ENCODE data around the gene MCF2L2.
"Not testable (repeated sequence)": the region's sequence is repeated elsewhere in the genome, so short reads cannot be mapped to it uniquely, and the experiment has no call there.

Gene MCF2L2

DNA sequence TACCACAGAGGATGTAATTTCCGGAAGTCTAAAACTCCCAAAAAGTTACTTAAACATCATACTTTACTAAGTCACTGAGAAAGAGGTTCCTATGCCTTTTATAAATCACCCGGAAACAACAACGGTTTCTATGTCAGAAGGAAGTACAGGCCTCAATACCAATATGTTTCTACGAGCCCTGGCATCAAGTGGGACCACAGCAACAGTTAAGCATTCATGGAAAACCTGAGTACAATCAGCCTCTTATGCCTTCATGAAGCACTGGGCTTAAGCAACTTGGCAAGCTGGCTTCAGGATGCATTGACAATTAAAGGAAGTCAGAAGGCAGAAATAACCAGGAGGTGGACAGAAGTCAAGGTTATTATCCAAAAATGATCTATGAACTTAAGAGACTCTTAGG, 194.5 kb downstream of the MCF2L2 start:
- DNase-seq (ENCODE audit: low spot score): no peak

DNA sequence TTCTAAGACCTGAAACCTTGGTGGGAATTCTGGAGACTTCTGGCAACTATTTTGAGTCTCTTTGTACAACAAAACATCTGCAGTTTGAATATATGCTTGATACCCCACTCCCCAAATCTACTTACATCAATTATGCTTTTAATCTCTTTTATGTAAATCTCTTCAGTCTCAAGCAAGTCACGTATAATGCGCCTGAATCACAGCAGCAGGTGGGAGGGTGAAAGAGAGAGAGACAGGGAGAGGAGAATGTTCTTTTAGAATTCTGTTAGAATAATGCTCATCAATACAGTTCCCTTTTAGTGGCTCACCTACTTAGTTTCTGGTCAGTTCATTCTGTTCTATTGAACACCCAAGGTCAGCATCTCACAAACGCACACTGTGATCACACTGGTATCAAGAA, 197.6 kb downstream of the MCF2L2 start:
- DNase-seq (ENCODE audit: low spot score): no peak

DNA sequence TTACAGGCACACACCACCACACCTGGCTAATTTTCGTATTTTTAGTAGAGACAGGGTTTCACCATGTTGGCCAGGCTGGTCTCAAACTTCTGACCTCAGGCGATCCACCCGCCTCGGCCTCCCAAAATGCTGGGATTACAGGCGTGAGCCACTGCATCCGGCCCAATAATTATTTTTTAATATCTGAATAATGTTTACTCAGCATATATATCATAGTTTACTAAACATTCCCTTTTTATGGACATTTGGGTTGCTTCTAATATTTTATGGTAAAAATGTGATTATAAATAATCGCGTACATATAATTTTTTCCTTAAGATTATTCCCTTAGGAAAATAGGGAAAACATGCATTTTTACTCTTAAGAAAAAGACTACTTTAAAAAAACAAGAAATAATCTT, 198.2 kb downstream of the MCF2L2 start:
- DNase-seq (ENCODE audit: low spot score): not testable (repeated sequence)

DNA sequence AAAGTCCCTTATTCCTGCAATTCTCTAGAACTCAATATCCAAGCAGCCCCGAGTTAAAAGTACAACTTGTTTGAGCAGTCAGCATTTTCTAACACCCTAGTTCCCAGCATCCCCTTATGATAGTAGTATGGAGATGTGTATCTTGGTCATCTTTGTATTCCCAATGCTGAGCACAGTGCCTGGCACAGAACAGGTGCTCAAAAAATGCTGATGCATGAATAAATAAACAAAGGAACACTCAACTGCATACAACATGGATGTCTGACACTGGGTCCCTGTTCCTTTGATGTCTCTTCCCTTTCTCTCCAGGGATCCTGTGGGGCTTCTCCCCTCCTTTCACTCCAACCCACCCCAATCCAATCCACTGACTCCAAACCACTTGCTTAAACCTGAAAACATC, 199.2 kb downstream of the MCF2L2 start:
- DNase-seq (ENCODE audit: low spot score): no peak

DNA sequence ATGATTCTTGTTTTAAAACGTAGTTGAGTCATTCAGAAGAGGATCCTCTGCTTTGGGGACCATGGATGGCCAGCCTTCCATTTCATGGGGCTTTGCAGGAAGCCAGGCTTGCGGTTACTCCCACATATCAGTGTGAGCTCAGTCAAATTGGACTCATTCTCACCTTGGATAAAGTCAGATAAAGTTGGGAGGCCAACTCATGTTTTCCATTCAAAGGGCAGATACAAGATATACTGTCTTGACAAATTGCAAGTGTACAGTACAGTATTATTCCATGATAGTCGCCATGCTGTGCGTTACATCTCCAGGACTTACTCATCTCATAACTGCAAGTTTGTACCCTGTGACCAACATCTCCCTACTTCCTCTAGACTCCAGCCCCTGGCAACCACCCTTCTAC, 200.8 kb downstream of the MCF2L2 start:
- no peak for DNase-seq (ENCODE audit: low spot score)

GRCh38 chr3:183226333-183226890, 202.0 kb downstream of the MCF2L2 start:
- DNase-seq (ENCODE audit: low spot score): no peak

GRCh38 chr3:183224180-183224970, 204.0 kb downstream of the MCF2L2 start:
- DNase-seq (ENCODE audit: low spot score): no peak

GRCh38 chr3:183222631-183223235, 205.7 kb downstream of the MCF2L2 start:
- DNase-seq (ENCODE audit: low spot score): no peak

DNA sequence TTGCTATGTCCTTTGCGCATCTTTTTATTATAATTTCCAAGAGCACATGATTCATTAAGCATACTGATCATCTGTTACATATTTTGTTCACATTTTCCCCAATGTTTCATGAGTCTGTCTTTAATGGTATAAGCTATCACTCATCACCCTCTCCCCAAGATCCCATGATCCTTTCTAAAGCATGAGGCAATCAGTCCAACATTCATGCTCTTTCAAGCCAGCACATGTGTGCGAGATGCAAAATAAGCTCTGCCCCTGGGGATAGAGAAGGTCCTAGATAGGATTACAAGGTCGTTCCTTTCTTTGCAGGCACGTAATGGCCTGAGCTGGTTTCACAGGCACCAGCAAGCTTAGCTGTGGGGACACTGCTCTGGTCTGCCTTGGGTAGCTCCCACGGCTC, 207.6 kb downstream of the MCF2L2 start:
- DNase-seq (ENCODE audit: low spot score): no peak

GRCh38 chr3:183218826-183219225, 209.6 kb downstream of the MCF2L2 start:
- DNase-seq (ENCODE audit: low spot score): no peak

DNA sequence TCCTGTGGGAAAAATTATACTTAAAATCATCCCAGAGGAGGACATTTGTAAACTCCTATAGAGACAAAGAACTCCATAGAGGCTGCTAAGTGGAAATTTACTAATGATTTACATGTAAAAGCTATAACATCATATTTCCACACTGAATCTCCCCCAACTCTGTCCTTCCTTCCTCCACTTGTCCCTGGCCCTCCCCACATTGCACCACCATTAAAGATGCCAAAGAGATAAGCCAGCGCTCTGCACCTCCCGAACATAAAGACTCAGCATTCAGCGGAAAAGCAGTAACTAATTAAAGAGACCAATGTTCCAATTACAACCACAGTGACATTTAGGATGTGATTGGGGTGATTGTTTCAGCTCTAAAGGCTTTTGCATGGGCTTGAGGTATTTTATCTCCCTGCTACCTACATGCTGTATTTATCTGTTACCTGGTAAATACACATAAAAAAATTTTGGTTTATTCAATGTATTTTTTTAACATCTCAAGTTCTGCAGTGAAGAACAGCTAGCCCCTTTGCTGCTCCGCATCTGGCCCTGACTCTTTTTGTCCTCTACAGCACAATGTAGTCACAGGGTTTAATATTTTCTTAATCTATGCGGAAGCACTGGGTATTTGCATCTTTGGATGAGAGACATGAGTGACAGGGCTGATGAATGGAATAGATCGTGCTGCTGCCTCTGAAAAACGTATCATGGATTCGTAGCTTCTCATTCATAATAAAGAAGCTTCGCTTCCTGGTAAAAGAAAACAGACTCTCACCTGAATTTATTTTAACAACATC, 210.7 kb downstream of the MCF2L2 start:
- DNase-seq (ENCODE audit: low spot score): no peak

GRCh38 chr3:183215591-183216202, 212.7 kb downstream of the MCF2L2 start:
- no peak for DNase-seq (ENCODE audit: low spot score)

DNA sequence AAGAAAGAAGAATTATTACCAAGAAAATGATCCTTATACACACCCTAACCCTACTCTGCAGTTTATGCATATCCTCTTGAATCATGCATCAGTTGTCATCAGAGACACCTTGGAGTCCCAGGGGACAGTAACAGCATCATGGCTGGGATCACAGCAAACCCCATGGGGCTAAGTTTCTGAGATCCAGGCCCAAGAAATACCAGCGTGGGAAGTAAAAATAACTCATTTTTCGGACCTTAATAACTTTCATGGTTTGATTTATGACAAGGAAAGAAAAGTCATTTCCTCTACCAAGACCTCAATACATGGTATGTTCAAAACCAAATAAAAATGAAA, 214.2 kb downstream of the MCF2L2 start:
- DNase-seq (ENCODE audit: low spot score): no peak

DNA sequence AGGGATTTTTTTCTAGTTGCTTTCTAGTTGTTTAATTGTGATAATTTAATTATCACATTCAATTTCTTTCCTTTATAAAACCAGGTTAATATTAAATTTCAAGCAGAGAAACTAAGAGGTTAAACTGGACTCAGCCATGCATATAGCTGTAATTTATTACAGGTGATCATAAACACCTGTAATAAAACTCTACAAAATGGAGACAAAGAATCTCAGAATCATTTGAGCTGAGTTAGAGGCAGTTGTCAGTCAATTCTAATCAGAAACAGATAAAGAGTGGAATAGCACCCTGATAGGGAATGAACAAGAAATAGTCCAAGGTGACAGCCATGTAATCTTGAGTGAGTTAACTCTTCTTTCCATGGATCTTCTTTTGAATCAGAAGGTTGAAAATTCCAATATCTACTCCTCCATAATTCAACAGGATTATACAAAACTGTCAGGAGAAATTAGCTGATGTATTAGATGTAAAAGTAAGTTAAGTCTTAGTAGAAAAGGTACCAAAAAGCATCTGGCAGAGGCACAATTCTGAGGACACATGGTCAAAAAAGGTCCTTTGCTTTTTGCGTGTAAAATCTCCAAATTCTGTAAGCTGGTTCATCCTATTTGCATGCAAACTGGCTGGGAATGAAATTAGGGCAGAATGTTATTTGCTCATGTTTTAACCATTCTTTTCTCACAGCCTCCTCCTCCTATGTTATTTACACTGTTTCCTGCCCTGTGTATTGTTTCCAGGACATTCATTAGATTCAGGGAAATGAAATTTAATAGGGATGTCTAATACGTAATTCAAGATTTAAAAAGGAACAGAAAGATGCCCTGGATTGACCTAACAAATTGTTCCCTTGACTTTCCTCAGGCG, 214.8 kb downstream of the MCF2L2 start:
- DNase-seq (ENCODE audit: low spot score): no peak

GRCh38 chr3:183212565-183212964, 215.9 kb downstream of the MCF2L2 start:
- no peak for DNase-seq (ENCODE audit: low spot score)

GRCh38 chr3:183212096-183212495, 216.3 kb downstream of the MCF2L2 start:
- no peak for DNase-seq (ENCODE audit: low spot score)

DNA sequence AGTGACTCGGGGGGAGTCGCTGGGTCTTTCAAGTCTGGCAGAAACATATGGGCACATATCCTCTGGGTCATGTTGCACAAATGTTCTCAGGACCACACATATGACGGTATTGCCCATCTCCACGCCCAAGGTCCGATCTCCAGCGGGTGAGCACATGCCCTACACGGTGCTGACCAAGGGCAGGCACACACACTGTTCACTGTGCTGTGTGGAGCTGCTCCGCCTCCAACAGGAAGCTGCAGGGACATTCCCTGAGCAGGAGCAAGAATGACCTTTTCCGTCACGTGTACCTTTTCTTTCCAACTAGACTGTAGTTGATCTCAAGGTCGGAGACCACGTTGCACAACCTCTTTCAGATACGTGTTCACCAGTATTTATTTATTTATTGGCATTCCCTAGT, 217.1 kb downstream of the MCF2L2 start:
- no peak for DNase-seq (ENCODE audit: low spot score)

- DNase-seq (ENCODE audit: low spot score): no peak
Observed at GRCh38 chr3:183210862-183211341, 217.5 kb downstream of the MCF2L2 start.

DNA sequence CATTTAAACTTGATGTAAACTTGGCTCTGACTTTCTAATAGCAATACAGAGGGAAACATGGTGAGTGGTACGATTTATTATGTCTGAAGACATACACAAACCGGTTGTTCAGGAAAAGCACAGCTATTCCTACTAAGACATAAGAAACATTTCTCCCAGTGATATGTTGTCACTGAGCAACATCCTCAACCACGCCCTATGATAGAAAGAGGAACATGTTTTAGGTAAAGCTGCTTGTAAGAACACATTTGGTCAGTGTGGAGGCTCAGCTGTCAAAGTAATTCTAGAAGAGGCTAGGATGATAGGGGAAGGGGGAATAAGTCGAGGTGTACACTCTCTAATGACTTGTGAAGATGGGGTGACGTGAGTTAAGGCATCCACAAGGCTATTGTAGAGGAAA, 218.1 kb downstream of the MCF2L2 start:
- DNase-seq (ENCODE audit: low spot score): no peak

GRCh38 chr3:183208800-183209199, 219.6 kb downstream of the MCF2L2 start:
- DNase-seq (ENCODE audit: low spot score): no peak

DNA sequence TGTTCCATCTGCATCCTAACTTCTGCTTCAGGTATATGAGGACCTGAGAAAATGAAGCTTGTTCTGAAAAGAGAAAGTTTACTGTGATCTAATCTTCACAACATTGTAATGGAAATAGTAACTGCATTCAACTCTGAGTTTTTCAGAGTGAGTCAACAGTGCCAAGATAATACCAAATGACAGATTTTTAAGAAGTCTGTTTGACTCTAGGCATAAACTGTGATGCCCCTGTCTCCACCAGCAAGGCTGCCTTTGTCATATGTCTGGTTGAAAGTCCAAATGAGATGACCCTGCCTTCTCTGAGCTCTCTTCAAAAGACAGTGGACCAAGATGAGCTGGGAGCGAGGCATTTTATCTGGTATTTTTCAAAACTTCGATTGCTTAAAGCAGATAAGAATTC, 220.2 kb downstream of the MCF2L2 start:
- DNase-seq (ENCODE audit: low spot score): no peak
